Fibroblast of lung (primary cell): Measurements from ENCODE around the gene DOCK4. TPM values are rescaled to one million over a fixed set of nuclear protein-coding genes. Genes with fewer than 3 reads are reported as not detected.
"Not testable (repeated sequence)": the region's sequence is repeated elsewhere in the genome, so short reads cannot be mapped to it uniquely, and the experiment has no call there.

Source experiments
- DNase-seq, 2 donors: peaks; one replicate each; pipeline versions ENCODE4 v3.0.0 to v3.0.0-alpha.2; 2010; ENCODE audit warnings: low read depth in 2 of 2
- H2AFZ ChIP-seq: 2 replicates; pipeline ENCODE4 v1.5.1; 2012; ENCODE audit warnings: low read length, control low read depth, inconsistent platforms
- H3K27ac ChIP-seq: 2 replicates; pipeline ENCODE4 v1.5.1; 2011; ENCODE audit warnings: low read length, control low read depth; ENCODE audit not compliant: insufficient read depth
- H3K27me3 ChIP-seq: 2 replicates; pipeline ENCODE4 v1.5.1; 2011; ENCODE audit warnings: mild to moderate bottlenecking, low read length; ENCODE audit not compliant: control insufficient read depth, insufficient read depth
- H3K36me3 ChIP-seq: 2 replicates; pipeline ENCODE4 v1.5.1; 2011; ENCODE audit warnings: low read length; ENCODE audit not compliant: control insufficient read depth, insufficient read depth
- H3K4me1 ChIP-seq: 2 replicates; pipeline ENCODE4 v1.5.1; 2011; ENCODE audit warnings: low read length; ENCODE audit not compliant: control insufficient read depth, insufficient read depth; ENCODE audit errors: extremely low read depth
- H3K4me2 ChIP-seq: 2 replicates; pipeline ENCODE4 v1.5.1; 2011; ENCODE audit warnings: low read length, control low read depth; ENCODE audit not compliant: insufficient read depth; ENCODE audit errors: extremely low read depth
- H3K4me3 ChIP-seq, 4 experiments: fragments of 200-600 bp in 1 of 4; sonication (generic) in 1 of 4; replicated peaks in 1 of 4; 2 replicates each; pipeline ENCODE4 v1.5.1; 2011 to 2016; ENCODE audit warnings: low read length in 4 of 4, low read depth in 3 of 4, mild to moderate bottlenecking in 3 of 4, control low read depth in 2 of 4, inconsistent platforms in 1 of 4, mixed read lengths in 1 of 4; ENCODE audit not compliant: insufficient read depth in 1 of 4; ENCODE audit errors: control extremely low read depth in 1 of 4
- H3K79me2 ChIP-seq: 2 replicates; pipeline ENCODE4 v1.5.1; 2012; ENCODE audit warnings: mild to moderate bottlenecking, low read length, inconsistent platforms; ENCODE audit not compliant: control insufficient read depth, insufficient read depth
- H3K9ac ChIP-seq: 2 replicates; pipeline ENCODE4 v1.5.1; 2011; ENCODE audit warnings: mild to moderate bottlenecking, low read length, control low read depth; ENCODE audit not compliant: insufficient read depth
- H3K9me3 ChIP-seq: 2 replicates; pipeline ENCODE4 v1.5.1; 2012; ENCODE audit warnings: low read depth, low read length; ENCODE audit not compliant: control insufficient read depth, insufficient read depth
- H4K20me1 ChIP-seq: 2 replicates; pipeline ENCODE4 v1.5.1; 2011; ENCODE audit warnings: low read length; ENCODE audit not compliant: control insufficient read depth, insufficient read depth; ENCODE audit errors: extremely low read depth
- EZH2 ChIP-seq: IDR thresholded peaks from 2 replicates; pipeline ENCODE4 v1.5.1; 2012; ENCODE audit warnings: low read length, control low read depth, mild to moderate bottlenecking; ENCODE audit errors: missing control alignments
- polyA plus RNA-seq, 2 donors: library from polyadenylated mRNA; depleted of rRNA in 1 of 2; stranded (reverse) in 1 of 2; unstranded in 1 of 2; fragments of >200 nt; gene quantifications; 2 replicates each; pipeline ENCODE4 v1.2.1, GENCODE V29; 2011 to 2012; ENCODE audit warnings: missing spikeins in 1 of 2
- total RNA-seq: library from RNA; depleted of rRNA; stranded (reverse); fragments of >200 nt; gene quantifications from 2 replicates; pipeline ENCODE4 v1.2.1, GENCODE V29; 2014
- TF ChIP-seq, protein P1 (sequence below), 2 donors: IDR thresholded peaks in 1 of 2; conservative IDR thresholded peaks in 1 of 2; 1 replicate in 1 of 2; 2 replicates in 1 of 2; pipeline ENCODE4 v1.5.1; 2011 to 2012; ENCODE audit warnings: low read length in 2 of 2, control low read depth in 1 of 2, inconsistent platforms in 1 of 2, low read depth in 1 of 2, mild to moderate bottlenecking in 1 of 2

Gene DOCK4
- total and polyA plus RNA-seq, 2 donors (not counting 1 experiment from before 2014, with no cell fraction given): 20.8 to 39.3 TPM

DNA sequence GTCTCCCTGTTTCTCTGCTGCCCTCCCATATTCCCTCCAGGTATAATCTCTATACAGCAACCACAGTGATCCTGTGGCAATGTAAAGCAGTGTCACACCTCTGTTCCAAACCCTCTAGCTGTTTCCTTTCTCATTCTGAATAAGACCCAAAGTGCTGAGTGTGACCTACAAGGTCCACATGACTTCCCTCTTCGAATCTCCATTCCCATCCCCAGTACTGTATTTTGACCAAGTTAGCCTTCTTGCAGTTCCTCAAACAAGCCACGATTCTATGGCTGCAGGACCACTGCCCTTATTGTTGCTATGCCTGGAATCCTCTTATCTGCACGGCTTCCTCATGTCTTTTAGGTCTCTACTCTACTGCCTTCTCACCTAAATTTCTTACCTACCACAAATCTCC lies 291.9 kb downstream of the DOCK4 start:
- H3K79me2 ChIP-seq: no peaks in the 10 kb centered on the region
- H3K27ac ChIP-seq: no peak overlapping the region
- no peaks in the 10 kb centered on the region for H3K27me3 ChIP-seq
- TF ChIP-seq, protein P1, sequence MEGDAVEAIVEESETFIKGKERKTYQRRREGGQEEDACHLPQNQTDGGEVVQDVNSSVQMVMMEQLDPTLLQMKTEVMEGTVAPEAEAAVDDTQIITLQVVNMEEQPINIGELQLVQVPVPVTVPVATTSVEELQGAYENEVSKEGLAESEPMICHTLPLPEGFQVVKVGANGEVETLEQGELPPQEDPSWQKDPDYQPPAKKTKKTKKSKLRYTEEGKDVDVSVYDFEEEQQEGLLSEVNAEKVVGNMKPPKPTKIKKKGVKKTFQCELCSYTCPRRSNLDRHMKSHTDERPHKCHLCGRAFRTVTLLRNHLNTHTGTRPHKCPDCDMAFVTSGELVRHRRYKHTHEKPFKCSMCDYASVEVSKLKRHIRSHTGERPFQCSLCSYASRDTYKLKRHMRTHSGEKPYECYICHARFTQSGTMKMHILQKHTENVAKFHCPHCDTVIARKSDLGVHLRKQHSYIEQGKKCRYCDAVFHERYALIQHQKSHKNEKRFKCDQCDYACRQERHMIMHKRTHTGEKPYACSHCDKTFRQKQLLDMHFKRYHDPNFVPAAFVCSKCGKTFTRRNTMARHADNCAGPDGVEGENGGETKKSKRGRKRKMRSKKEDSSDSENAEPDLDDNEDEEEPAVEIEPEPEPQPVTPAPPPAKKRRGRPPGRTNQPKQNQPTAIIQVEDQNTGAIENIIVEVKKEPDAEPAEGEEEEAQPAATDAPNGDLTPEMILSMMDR (conservative IDR thresholded peaks at IDR 0.05 in 1 of 2, IDR thresholded peaks at IDR 0.05 in 1 of 2; ENCODE audit: low read depth in 1 of 2, low read length in 2 of 2): no peak
- no peak for TF ChIP-seq EZH2
- no peak for DNase-seq
- H3K9ac ChIP-seq: no peak overlapping the region
- H3K4me2 ChIP-seq: no peak overlapping the region
- H3K4me1 ChIP-seq: no peaks in the 10 kb centered on the region
- H3K36me3 ChIP-seq: no peaks in the 10 kb centered on the region
- H4K20me1 ChIP-seq: no peaks in the 10 kb centered on the region
- H2AFZ ChIP-seq: no peak overlapping the region
- H3K4me3 ChIP-seq: no peak overlapping the region
- no peaks in the 10 kb centered on the region for H3K9me3 ChIP-seq

DNA sequence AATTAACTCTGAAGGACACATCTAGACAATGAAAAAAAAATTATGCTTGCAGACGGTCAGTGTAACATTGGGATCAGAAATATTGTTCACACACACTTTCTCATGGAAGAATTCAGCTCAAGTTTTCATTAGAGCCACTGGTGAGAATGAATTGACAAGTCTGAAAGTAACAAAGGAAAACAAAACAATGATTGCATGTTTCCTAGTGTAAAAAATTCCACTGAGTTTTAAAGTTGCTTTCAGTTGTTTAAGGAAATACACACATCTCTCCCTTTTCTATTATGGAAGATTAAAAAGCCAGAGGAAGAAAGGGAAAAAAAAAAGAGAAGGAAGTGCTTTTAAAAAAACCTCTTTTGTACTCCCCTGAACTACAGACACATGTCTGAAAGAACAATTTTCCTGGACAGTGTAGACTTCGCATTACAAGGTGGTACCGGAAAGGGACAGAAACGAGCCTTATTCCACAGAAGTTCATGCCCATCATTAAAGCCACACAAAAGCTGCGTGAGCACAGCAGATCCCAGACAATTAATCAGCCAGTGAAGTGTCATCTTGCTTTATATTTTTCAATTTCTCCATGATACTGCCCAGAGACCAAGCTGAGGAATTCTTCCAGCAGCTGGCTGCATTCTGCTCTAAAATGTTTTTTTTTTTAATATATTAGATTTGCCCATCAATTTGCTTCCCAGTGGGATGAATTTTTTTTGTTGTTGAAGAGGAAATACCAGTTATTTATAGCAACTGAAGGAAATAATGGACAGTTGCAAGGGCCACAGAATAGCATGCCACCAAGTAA lies 294.8 kb downstream of the DOCK4 start:
- H3K36me3 ChIP-seq: no peaks in the 10 kb centered on the region
- H3K9me3 ChIP-seq: no peaks in the 10 kb centered on the region
- no peaks in the 10 kb centered on the region for H4K20me1 ChIP-seq
- no peaks in the 10 kb centered on the region for H3K79me2 ChIP-seq
- H3K27ac ChIP-seq: no peak overlapping the region
- no peak for DNase-seq
- H3K27me3 ChIP-seq: no peaks in the 10 kb centered on the region
- TF ChIP-seq, protein P1 (conservative IDR thresholded peaks at IDR 0.05 in 1 of 2, IDR thresholded peaks at IDR 0.05 in 1 of 2; ENCODE audit: low read depth in 1 of 2, low read length in 2 of 2): no peak
- TF ChIP-seq EZH2: no peak
- no peak overlapping the region for H3K9ac ChIP-seq
- no peak overlapping the region for H3K4me3 ChIP-seq
- no peak overlapping the region for H2AFZ ChIP-seq
- H3K4me2 ChIP-seq: no peak overlapping the region
- no peaks in the 10 kb centered on the region for H3K4me1 ChIP-seq

DNA sequence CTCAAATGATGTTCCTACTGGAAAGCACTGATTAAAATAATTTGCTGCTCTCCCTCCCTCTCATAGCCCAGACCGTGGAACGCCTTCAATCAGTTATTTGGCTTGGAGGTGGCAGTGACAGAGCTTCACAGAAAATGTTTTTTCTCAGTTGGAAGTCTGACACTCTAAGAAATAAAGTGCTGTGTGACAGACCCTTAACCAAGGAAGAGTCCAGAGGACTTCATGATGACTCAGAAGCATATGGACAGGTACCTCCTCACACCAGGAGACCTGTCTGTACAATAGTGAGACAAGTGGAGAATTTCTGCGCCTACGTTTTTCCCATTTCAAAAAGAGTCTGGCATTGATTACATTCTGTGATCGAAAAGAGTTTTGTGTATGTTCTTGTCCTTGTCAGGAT lies 295.5 kb downstream of the DOCK4 start:
- no peak for DNase-seq
- no peak overlapping the region for H3K4me2 ChIP-seq
- H3K79me2 ChIP-seq: no peaks in the 10 kb centered on the region
- H2AFZ ChIP-seq: no peak overlapping the region
- TF ChIP-seq, protein P1 (conservative IDR thresholded peaks at IDR 0.05 in 1 of 2, IDR thresholded peaks at IDR 0.05 in 1 of 2; ENCODE audit: low read depth in 1 of 2, low read length in 2 of 2): no peak
- TF ChIP-seq EZH2: no peak
- H3K27me3 ChIP-seq: no peaks in the 10 kb centered on the region
- H3K4me1 ChIP-seq: no peaks in the 10 kb centered on the region
- no peaks in the 10 kb centered on the region for H4K20me1 ChIP-seq
- H3K9ac ChIP-seq: no peak overlapping the region
- H3K36me3 ChIP-seq: no peaks in the 10 kb centered on the region
- H3K9me3 ChIP-seq: no peaks in the 10 kb centered on the region
- H3K27ac ChIP-seq: no peak overlapping the region
- no peak overlapping the region for H3K4me3 ChIP-seq

DNA sequence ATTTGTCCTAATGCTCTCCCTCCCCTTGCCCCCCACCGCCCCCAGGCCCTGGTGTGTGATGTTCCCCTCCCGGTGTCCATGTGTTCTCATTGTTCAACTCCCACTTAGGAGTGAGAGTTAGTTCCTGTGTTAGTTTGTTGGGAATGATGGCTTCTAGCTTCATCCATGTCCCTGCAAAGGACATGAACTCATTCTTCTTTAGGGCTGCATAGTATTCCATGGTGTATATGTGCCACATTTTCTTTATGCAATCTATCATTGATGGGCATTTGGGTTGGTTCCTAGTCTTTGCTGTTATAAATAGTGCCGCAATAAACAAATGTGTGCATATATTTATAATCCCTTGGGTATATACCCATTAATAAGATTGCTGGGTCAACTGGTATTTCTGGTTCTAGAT lies 297.5 kb downstream of the DOCK4 start:
- H3K4me1 ChIP-seq, H2AFZ ChIP-seq, H3K4me3 ChIP-seq, H3K27ac ChIP-seq, H4K20me1 ChIP-seq, H3K36me3 ChIP-seq, DNase-seq, H3K9ac ChIP-seq, H3K27me3 ChIP-seq, H3K4me2 ChIP-seq, H3K79me2 ChIP-seq, H3K9me3 ChIP-seq: not testable (repeated sequence)
